Fibroblast of lung (primary cell): ENCODE measurements around the gene CAPN10.

Experiments used
- CTCF ChIP-seq, 2 donors: IDR thresholded peaks in 1 of 2; conservative IDR thresholded peaks in 1 of 2; 1 replicate in 1 of 2; 2 replicates in 1 of 2; pipeline ENCODE4 v1.5.1; 2011 to 2012; ENCODE audit warnings: low read length in 2 of 2, control low read depth in 1 of 2, inconsistent platforms in 1 of 2, low read depth in 1 of 2, mild to moderate bottlenecking in 1 of 2
- EZH2 ChIP-seq: IDR thresholded peaks from 2 replicates; pipeline ENCODE4 v1.5.1; 2012; ENCODE audit warnings: low read length, control low read depth, mild to moderate bottlenecking; ENCODE audit errors: missing control alignments

- no peak for TF ChIP-seq EZH2
- TF ChIP-seq CTCF (conservative IDR thresholded peaks at IDR 0.05 in 1 of 2, IDR thresholded peaks at IDR 0.05 in 1 of 2; ENCODE audit: low read depth in 1 of 2, low read length in 2 of 2): no peak
These were observed 26.5 kb upstream of the CAPN10 start, which contains the start of gene DUSP28 for GRCh38 chr2:240560084-240560479.
